PC-3 (cell line): ENCODE measurements around the gene PIGQ. TPM values are rescaled to one million over a fixed set of nuclear protein-coding genes. Genes with fewer than 3 reads are reported as not detected.
A peak's percentile ranks its signal among the peaks of the same experiment; 100 is the strongest.

Experiments used
- ATAC-seq: fragments of 200-7000 bp; cut with Tn5 transposase; 2 replicates; pipeline ENCODE4 v1.9.1; 2020; ENCODE audit warnings: mild to moderate bottlenecking, moderate library complexity
- BruUV-seq: library from RNA; stranded (reverse); fragments of 400-500 nt; replicated peaks from 2 replicates; lab custom pipeline; 2021; lab: Mats Ljungman, UMichigan
- CTCF ChIA-PET: fragments of 300-600 bp; sonication (Branson Sonifier 250); formaldehyde crosslinking; loops from one replicate; lab custom pipeline; 2022; ENCODE audit warnings: antibody characterized with exemption; lab: Charles Lee
- POLR2A ChIA-PET: fragments of 300-600 bp; sonication (Branson Sonifier 250); formaldehyde crosslinking; loops from one replicate; lab custom pipeline; 2022; ENCODE audit warnings: antibody characterized with exemption; ENCODE audit not compliant: unreplicated experiment; lab: Charles Lee
- DNase-seq: peaks from one replicate; pipeline ENCODE4 v3.0.0-alpha.2; 2015
- H2AFZ ChIP-seq: fragments of 300-600 bp; sonication (generic); 2 replicates; pipeline ENCODE4 v1.6.0; 2016; ENCODE audit warnings: antibody characterized with exemption, low read length
- H3F3A ChIP-seq: fragments of 300-600 bp; sonication (generic); one replicate; pipeline ENCODE4 v1.6.0; 2017; ENCODE audit warnings: antibody characterized with exemption, low read length, control low read depth, mild to moderate bottlenecking; ENCODE audit not compliant: unreplicated experiment
- H3K27ac ChIP-seq: fragments of 300-600 bp; sonication (generic); 2 replicates; pipeline ENCODE4 v1.5.1; 2016; ENCODE audit warnings: mild to moderate bottlenecking, low read length
- H3K27me3 ChIP-seq: fragments of 300-600 bp; sonication (generic); 2 replicates; pipeline ENCODE4 v1.6.1; 2016; ENCODE audit warnings: low read length, mixed read lengths
- H3K36me3 ChIP-seq: fragments of 300-600 bp; sonication (generic); 2 replicates; pipeline ENCODE4 v1.6.1; 2016; ENCODE audit warnings: low read depth, mixed run types, low read length, mixed read lengths
- H3K4me1 ChIP-seq: fragments of 300-600 bp; sonication (generic); 2 replicates; pipeline ENCODE4 v1.5.1; 2016; ENCODE audit warnings: low read length; ENCODE audit not compliant: insufficient read depth
- H3K4me2 ChIP-seq: fragments of 300-600 bp; sonication (generic); 2 replicates; pipeline ENCODE4 v1.6.0; 2016; ENCODE audit warnings: low read length
- H3K4me3 ChIP-seq: fragments of 300-600 bp; sonication (generic); 2 replicates; pipeline ENCODE4 v1.5.1; 2016; ENCODE audit warnings: mild to moderate bottlenecking, low read length, mixed read lengths
- H3K79me2 ChIP-seq: fragments of 300-600 bp; sonication (generic); 2 replicates; pipeline ENCODE4 v1.6.1; 2017; ENCODE audit warnings: low read length, mixed read lengths
- H3K9ac ChIP-seq: fragments of 300-600 bp; sonication (generic); 2 replicates; pipeline ENCODE4 v1.6.0; 2016; ENCODE audit warnings: mild to moderate bottlenecking, low read length
- H3K9me2 ChIP-seq: fragments of 300-600 bp; sonication (generic); replicated peaks from 2 replicates; pipeline ENCODE4 v1.6.1; 2016; ENCODE audit warnings: mixed run types, low read length, mixed read lengths
- H3K9me3 ChIP-seq: fragments of 300-600 bp; sonication (generic); 2 replicates; pipeline ENCODE4 v1.6.1; 2016; ENCODE audit warnings: low read length, mixed read lengths
- H4K20me1 ChIP-seq: fragments of 300-600 bp; sonication (generic); 2 replicates; pipeline ENCODE4 v1.6.1; 2016; ENCODE audit warnings: low read length, mixed read lengths
- CTCF ChIP-seq: fragments of 300-600 bp; sonication (generic); conservative IDR thresholded peaks from 2 replicates; pipeline ENCODE4 v1.5.1; 2017; ENCODE audit warnings: antibody characterized with exemption, low read depth, mild to moderate bottlenecking, low read length
- EZH2 ChIP-seq: fragments of 300-600 bp; sonication (generic); IDR thresholded peaks from one replicate; pipeline ENCODE4 v1.6.1; 2017; ENCODE audit warnings: antibody characterized with exemption, mild to moderate bottlenecking, low read length; ENCODE audit not compliant: unreplicated experiment
- EZH2phosphoT487 ChIP-seq: fragments of 300-600 bp; sonication (generic); IDR thresholded peaks from 2 replicates; pipeline ENCODE4 v1.6.1; 2018; ENCODE audit warnings: mild to moderate bottlenecking, antibody characterized with exemption, low read length, borderline replicate concordance
- intact Hi-C: fragments of 100-400 bp; cut with micrococcal nuclease; formaldehyde crosslinking; loops from 2 replicates; pipeline ENCODE4 v1.9.0; 2023
- total RNA-seq: library from RNA; depleted of rRNA; stranded (reverse); fragments of >200 nt; gene quantifications from 2 replicates; pipeline ENCODE4 v1.2.3, GENCODE V29; 2014

Gene PIGQ
- total RNA-seq, 1 experiment from 2014 or later, result 36.0 TPM

GRCh38 chr16:568401-569258 lies 1.1 kb upstream of the PIGQ start:
- DNase-seq (no peak), ATAC-seq (peak; percentile 35; the same call in 1 of the 2 replicates)
- no peaks in the 10 kb centered on the region for H3K27me3 ChIP-seq
- ChIA-PET POLR2A (no interaction called here), CTCF (no interaction called here)
- intact Hi-C loops, result no loop called here
- H3K4me2 ChIP-seq, result peak overlapping the region; percentile 80
- TF ChIP-seq EZH2 (no peak), EZH2phosphoT487 (no peak), CTCF (no peak)
- no peak overlapping the region; the same call in 1 of the 2 replicates for H3K4me3 ChIP-seq
- no peak overlapping the region for H2AFZ ChIP-seq
- peaks cover 12% of the 10 kb centered on the region for H3K79me2 ChIP-seq
- no peak overlapping the region for H3K9ac ChIP-seq
- H3K9me2 ChIP-seq, result no peaks in the 10 kb centered on the region
- H4K20me1 ChIP-seq, result no peaks in the 10 kb centered on the region
- H3K9me3 ChIP-seq, result no peaks in the 10 kb centered on the region
- no peaks in the 10 kb centered on the region for H3K36me3 ChIP-seq
- H3K4me1 ChIP-seq, result peaks cover 6% of the 10 kb centered on the region; the same call in 1 of the 2 replicates
- no peak overlapping the region for H3K27ac ChIP-seq
- BruUV-seq, result no TSS peak
- H3F3A ChIP-seq, result no peaks in the 10 kb centered on the region

- peaks cover 12% of the 10 kb centered on the region for H3K79me2 ChIP-seq
- H3K4me1 ChIP-seq, result peaks cover 6% of the 10 kb centered on the region; the same call in 1 of the 2 replicates
- H3K4me3 ChIP-seq, result no peak overlapping the region
- no peaks in the 10 kb centered on the region for H3K27me3 ChIP-seq
- no peak overlapping the region for H3K9ac ChIP-seq
- no TSS peak for BruUV-seq
- no peaks in the 10 kb centered on the region for H3K36me3 ChIP-seq
- no peak overlapping the region for H2AFZ ChIP-seq
- H3K27ac ChIP-seq, result no peak overlapping the region
- ATAC-seq, result no peak
- CTCF ChIA-PET, result no interaction called here
- no peak overlapping the region for H3K4me2 ChIP-seq
- TF ChIP-seq CTCF (no peak), EZH2phosphoT487 (no peak), EZH2 (no peak)
- intact Hi-C loops, result no loop called here
- H3K9me2 ChIP-seq, result no peaks in the 10 kb centered on the region
- POLR2A ChIA-PET, result no interaction called here
- no peaks in the 10 kb centered on the region for H3K9me3 ChIP-seq
- H3F3A ChIP-seq, result no peaks in the 10 kb centered on the region
- DNase-seq, result no peak
- H4K20me1 ChIP-seq, result no peaks in the 10 kb centered on the region
Observed at GRCh38 chr16:572865-573650, 3.3 kb downstream of the PIGQ start.
